IMR-90 (cell line): Measurements from ENCODE around the gene OR5T1. TPM values are rescaled to one million over a fixed set of nuclear protein-coding genes. Genes with fewer than 3 reads are reported as not detected.

ENCODE experiments used
- ATAC-seq: fragments of 200-7000 bp; cut with Tn5 transposase; 2 replicates; pipeline ENCODE4 v1.9.1; 2020; ENCODE audit warnings: low read depth, mild to moderate bottlenecking, moderate library complexity
- BruUV-seq: library from RNA; stranded (reverse); fragments of 400-500 nt; replicated peaks from 2 replicates; lab custom pipeline; 2021; lab: Mats Ljungman, UMichigan
- CTCF ChIA-PET: fragments of 300-600 bp; formaldehyde crosslinking; extraction: SDS; loops from one replicate; lab custom pipeline; 2021; ENCODE audit warnings: antibody characterized with exemption; lab: Yijun Ruan, JAX
- POLR2A ChIA-PET: fragments of 300-600 bp; sonication (Branson Sonifier 250); formaldehyde crosslinking; loops from one replicate; lab custom pipeline; 2022; ENCODE audit warnings: antibody characterized with exemption; ENCODE audit not compliant: unreplicated experiment; lab: Charles Lee
- DNase-seq: peaks from one replicate; pipeline ENCODE4 v3.0.0; 2013
- H2AFZ ChIP-seq: replicated peaks from 2 replicates; pipeline ENCODE3; 2013; ENCODE audit warnings: low read length, mild to moderate bottlenecking; ENCODE audit not compliant: poor library complexity
- H2AK5ac ChIP-seq: 2 replicates; pipeline ENCODE4 v1.6.1; 2013; ENCODE audit warnings: low read depth, low read length, inconsistent platforms
- H2AK9ac ChIP-seq: replicated peaks from 2 replicates; pipeline ENCODE3; 2013; ENCODE audit warnings: mild to moderate bottlenecking, low read depth, low read length, moderate library complexity; ENCODE audit not compliant: poor library complexity
- H2BK120ac ChIP-seq: 2 replicates; pipeline ENCODE4 v1.6.1; 2013; ENCODE audit warnings: low read depth, low read length, inconsistent platforms
- H2BK15ac ChIP-seq: 3 replicates; pipeline ENCODE4 v1.6.1; 2013; ENCODE audit warnings: low read depth, low read length, inconsistent platforms
- H2BK20ac ChIP-seq: 2 replicates; pipeline ENCODE4 v1.6.1; 2013; ENCODE audit warnings: low read depth, mild to moderate bottlenecking, inconsistent platforms, low read length, moderate library complexity
- H2BK5ac ChIP-seq: 2 replicates; pipeline ENCODE4 v1.6.1; 2013; ENCODE audit warnings: mild to moderate bottlenecking, low read depth, low read length, inconsistent platforms; ENCODE audit not compliant: poor library complexity, severe bottlenecking
- H3K14ac ChIP-seq: replicated peaks from 2 replicates; pipeline ENCODE4 v1.6.1; 2013; ENCODE audit warnings: low read depth, low read length, inconsistent platforms
- H3K18ac ChIP-seq: 2 replicates; pipeline ENCODE4 v1.6.1; 2013; ENCODE audit warnings: low read depth, low read length, control low read depth
- H3K23ac ChIP-seq: 2 replicates; pipeline ENCODE4 v1.6.1; 2013; ENCODE audit warnings: low read depth, low read length, inconsistent platforms
- H3K27ac ChIP-seq: 2 replicates; pipeline ENCODE4 v1.5.1; 2013; ENCODE audit warnings: mild to moderate bottlenecking, control low read depth, low read length; ENCODE audit not compliant: insufficient read depth
- H3K27me3 ChIP-seq: 2 replicates; pipeline ENCODE4 v1.6.1; 2013; ENCODE audit warnings: low read length; ENCODE audit not compliant: control insufficient read depth, insufficient read depth
- H3K36me3 ChIP-seq: 2 replicates; pipeline ENCODE4 v1.6.1; 2013; ENCODE audit warnings: low read length, mixed read lengths; ENCODE audit not compliant: control insufficient read depth, insufficient read depth
- H3K4ac ChIP-seq: 2 replicates; pipeline ENCODE4 v1.6.1; 2013; ENCODE audit warnings: low read depth, low read length, inconsistent platforms
- H3K4me1 ChIP-seq: 2 replicates; pipeline ENCODE4 v1.6.1; 2013; ENCODE audit warnings: low read length, mixed read lengths; ENCODE audit not compliant: control insufficient read depth, insufficient read depth
- H3K4me2 ChIP-seq: 2 replicates; pipeline ENCODE4 v1.6.1; 2013; ENCODE audit warnings: low read depth, mild to moderate bottlenecking, control low read depth, low read length, moderate library complexity
- H3K4me3 ChIP-seq: 2 replicates; pipeline ENCODE4 v1.5.1; 2013; ENCODE audit warnings: low read depth, mild to moderate bottlenecking, control low read depth, low read length, moderate library complexity; ENCODE audit not compliant: insufficient read depth
- H3K56ac ChIP-seq: 2 replicates; pipeline ENCODE4 v1.6.1; 2013; ENCODE audit warnings: low read length, inconsistent platforms; ENCODE audit not compliant: insufficient read depth; ENCODE audit errors: extremely low read depth
- H3K79me1 ChIP-seq, 2 experiments: 2 replicates each; pipeline ENCODE4 v1.6.1; 2013; ENCODE audit warnings: low read length in 2 of 2, inconsistent platforms in 1 of 2, low read depth in 1 of 2
- H3K9ac ChIP-seq: 2 replicates; pipeline ENCODE4 v1.6.1; 2013; ENCODE audit warnings: low read depth, low read length, control low read depth
- H3K9me1 ChIP-seq: 2 replicates; pipeline ENCODE4 v1.6.1; 2013; ENCODE audit warnings: low read length, inconsistent platforms; ENCODE audit not compliant: insufficient read depth
- H3K9me3 ChIP-seq: 2 replicates; pipeline ENCODE4 v1.6.1; 2013; ENCODE audit warnings: low read length; ENCODE audit not compliant: control insufficient read depth, insufficient read depth
- H4K20me1 ChIP-seq: 2 replicates; pipeline ENCODE4 v1.6.1; 2013; ENCODE audit warnings: low read length, inconsistent platforms; ENCODE audit not compliant: insufficient read depth
- H4K5ac ChIP-seq: 2 replicates; pipeline ENCODE4 v1.6.1; 2013; ENCODE audit warnings: mild to moderate bottlenecking, low read depth, low read length, control low read depth
- H4K8ac ChIP-seq, 2 experiments: 2 replicates each; pipeline ENCODE4 v1.6.1; 2013; ENCODE audit warnings: low read depth in 2 of 2, low read length in 2 of 2, control low read depth in 1 of 2, inconsistent platforms in 1 of 2
- H4K91ac ChIP-seq: 2 replicates; pipeline ENCODE4 v1.6.1; 2013; ENCODE audit warnings: low read depth, low read length, inconsistent platforms; ENCODE audit not compliant: insufficient read depth
- BHLHE40 ChIP-seq: fragments of 150-350 bp; IDR thresholded peaks from 2 replicates; pipeline ENCODE4 v1.6.1; 2016; ENCODE audit warnings: mild to moderate bottlenecking, low read depth, low read length
- CEBPB ChIP-seq: IDR thresholded peaks from 2 replicates; pipeline ENCODE4 v1.6.1; 2012; ENCODE audit warnings: low read depth, low read length, improper control_type of control experiment
- CHD1 ChIP-seq: IDR thresholded peaks from 2 replicates; pipeline ENCODE4 v1.6.1; 2012; ENCODE audit warnings: low read depth, low read length, improper control_type of control experiment
- CTCF ChIP-seq: conservative IDR thresholded peaks from 2 replicates; pipeline ENCODE4 v1.5.1; 2012; ENCODE audit warnings: mild to moderate bottlenecking, low read depth, low read length, improper control_type of control experiment
- ELK1 ChIP-seq: fragments of 150-350 bp; IDR thresholded peaks from 2 replicates; pipeline ENCODE4 v1.6.1; 2016; ENCODE audit warnings: low read depth, mild to moderate bottlenecking, low read length, moderate library complexity, borderline replicate concordance
- FOS ChIP-seq: fragments of 150-350 bp; IDR thresholded peaks from 2 replicates; pipeline ENCODE4 v1.6.1; 2016; ENCODE audit warnings: low read depth, low read length
- MAFK ChIP-seq: IDR thresholded peaks from 2 replicates; pipeline ENCODE4 v1.6.1; 2012; ENCODE audit warnings: low read depth, low read length, improper control_type of control experiment
- MAZ ChIP-seq: IDR thresholded peaks from 2 replicates; pipeline ENCODE4 v1.6.1; 2012; ENCODE audit warnings: low read depth, mild to moderate bottlenecking, low read length, improper control_type of control experiment, moderate library complexity, borderline replicate concordance
- MXI1 ChIP-seq: IDR thresholded peaks from 2 replicates; pipeline ENCODE4 v1.6.1; 2012; ENCODE audit warnings: low read depth, mild to moderate bottlenecking, low read length, moderate library complexity, borderline replicate concordance
- NFE2L2 ChIP-seq: fragments of 150-350 bp; IDR thresholded peaks from 2 replicates; pipeline ENCODE4 v1.6.1; 2016; ENCODE audit warnings: low read depth, mild to moderate bottlenecking, low read length
- POLR2A ChIP-seq: IDR thresholded peaks from 2 replicates; pipeline ENCODE4 v1.6.1; 2012; ENCODE audit warnings: mild to moderate bottlenecking, low read depth, low read length
- RAD21 ChIP-seq: IDR thresholded peaks from 2 replicates; pipeline ENCODE4 v1.6.1; 2012; ENCODE audit warnings: low read length, improper control_type of control experiment
- RCOR1 ChIP-seq: IDR thresholded peaks from 2 replicates; pipeline ENCODE4 v1.6.1; 2012; ENCODE audit warnings: mild to moderate bottlenecking, low read length, improper control_type of control experiment; ENCODE audit not compliant: insufficient replicate concordance
- RFX5 ChIP-seq: IDR thresholded peaks from 2 replicates; pipeline ENCODE4 v1.8.0; 2012; ENCODE audit warnings: low read depth, mild to moderate bottlenecking, low read length, moderate library complexity
- SMC3 ChIP-seq: fragments of 150-350 bp; IDR thresholded peaks from 2 replicates; pipeline ENCODE4 v1.6.1; 2016; ENCODE audit warnings: low read depth, mild to moderate bottlenecking, antibody characterized with exemption, low read length, moderate library complexity
- dilution Hi-C: fragments of 300-500 bp; cut with HindIII; formaldehyde crosslinking; loops from one replicate; pipeline ENCODE4 v1.14.3; 2018; ENCODE audit warnings: low sequenced_read_pairs; ENCODE audit not compliant: unreplicated experiment
- in situ Hi-C: fragments of 300-500 bp; cut with MboI; formaldehyde crosslinking; loops from 3 replicates; pipeline ENCODE4 v1.14.3; 2019; ENCODE audit warnings: low sequenced_read_pairs, inconsistent platforms, mixed read lengths
- intact Hi-C: fragments of 100-400 bp; cut with micrococcal nuclease; formaldehyde crosslinking; loops from 2 replicates; pipeline ENCODE4 v1.10.0; 2022
- polyA plus RNA-seq, 3 experiments: library from polyadenylated mRNA; depleted of rRNA; stranded (reverse); fragments of >200 nt; gene quantifications; 2 replicates each; pipeline ENCODE4 v1.2.3, GENCODE V29; 2012; ENCODE audit warnings: low replicate concordance in 1 of 3
- total RNA-seq: library from RNA; depleted of rRNA; stranded (reverse); fragments of >200 nt; gene quantifications from 2 replicates; pipeline ENCODE4 v1.2.3, GENCODE V29; 2012

OR5T1 gene
- total and polyA plus RNA-seq, 2 of the 4 experiments (the other 2 are of a cell fraction) = not detected

- intact Hi-C loops = no loop called here
- DNase-seq (no peak), ATAC-seq (no peak)
Observed at GRCh38 chr11:56251954-56252353, 22.0 kb upstream of the OR5T1 start, which contains the start of gene OR5T3. TSS of gene OR5T3 (plus strand) at chr11:56252254. CDS start at chr11:56252254, 0 bp downstream.

More at GRCh38 chr11:56251954-56252353, 22.0 kb upstream of the OR5T1 start, which contains the start of gene OR5T3:
- no peaks in the 10 kb centered on the region for H4K20me1 ChIP-seq
- BruUV-seq = no TSS peak
- ChIA-PET CTCF (no interaction called here), POLR2A (no interaction called here)
- no peak within 1 kb of the TSS for H3K56ac ChIP-seq
- H3K9ac ChIP-seq = no peak within 1 kb of the TSS
- no peak within 1 kb of the TSS for H3K23ac ChIP-seq
- no peak within 1 kb of the TSS for H4K5ac ChIP-seq
- no peaks in the 10 kb centered on the region for H3K27me3 ChIP-seq
- H2AFZ ChIP-seq = no peak within 1 kb of the TSS
- no peak within 1 kb of the TSS for H3K18ac ChIP-seq
- no peaks in the 10 kb centered on the region for H3K9me1 ChIP-seq
- no peak within 1 kb of the TSS for H4K8ac ChIP-seq
- no peaks in the 10 kb centered on the region for H3K4me1 ChIP-seq
- in situ Hi-C loops (no loop called here), dilution Hi-C loops (no loop called here)
- no peak within 1 kb of the TSS for H4K91ac ChIP-seq
- no peak within 1 kb of the TSS for H3K4me2 ChIP-seq
- no peak within 1 kb of the TSS for H3K27ac ChIP-seq
- H3K79me1 ChIP-seq = no peaks in the 10 kb centered on the region
- H2AK9ac ChIP-seq = no peak within 1 kb of the TSS
- H3K9me3 ChIP-seq = no peaks in the 10 kb centered on the region
- TF ChIP-seq FOS (no peak), SMC3 (no peak), RAD21 (no peak), POLR2A (no peak), RFX5 (no peak), MAFK (no peak), BHLHE40 (no peak), CHD1 (no peak), MXI1 (no peak), ELK1 (no peak), RCOR1 (no peak), CEBPB (no peak), NFE2L2 (no peak), CTCF (no peak), MAZ (no peak)
- H2AK5ac ChIP-seq = no peak within 1 kb of the TSS
- H2BK5ac ChIP-seq = no peak within 1 kb of the TSS
- H3K4ac ChIP-seq = no peak within 1 kb of the TSS
- no peak within 1 kb of the TSS for H2BK20ac ChIP-seq
- H3K14ac ChIP-seq = no peak within 1 kb of the TSS
- H3K4me3 ChIP-seq = no peak within 1 kb of the TSS
- no peak within 1 kb of the TSS for H2BK15ac ChIP-seq
- H3K36me3 ChIP-seq = no peaks in the 10 kb centered on the region
- no peak within 1 kb of the TSS for H2BK120ac ChIP-seq
